HG03521 (cell line): Measurements from ENCODE around the gene B3GALT2.
A peak's percentile ranks its signal among the peaks of the same experiment; 100 is the strongest.
"Not testable (repeated sequence)": the region's sequence is repeated elsewhere in the genome, so short reads cannot be mapped to it uniquely, and the experiment has no call there.

Experiments used
- ATAC-seq: cut with Tn5 transposase; IDR thresholded peaks from one replicate; pipeline ENCODE4 v1.9.1; 2021; ENCODE audit warnings: mild to moderate bottlenecking, moderate library complexity; ENCODE audit not compliant: unreplicated experiment

B3GALT2 gene

GRCh38 chr1:193185901-193186731 lies at the start of gene B3GALT2:
Gene B3GALT2, minus strand, starts transcription at chr1:193186613. Its CDS starts 5,051 bp downstream, at chr1:193181562.
- no peak for ATAC-seq

GRCh38 chr1:193234530-193234929 lies 48.1 kb upstream of the B3GALT2 start:
- ATAC-seq: no peak

- ATAC-seq: not testable (repeated sequence)
Measured at GRCh38 chr1:193231146-193231545, 44.7 kb upstream of the B3GALT2 start.

GRCh38 chr1:193229136-193229535 lies 42.7 kb upstream of the B3GALT2 start:
- ATAC-seq: no peak

- no peak for ATAC-seq
Measured at GRCh38 chr1:193222056-193222615, 35.7 kb upstream of the B3GALT2 start.

- no peak for ATAC-seq
Measured at GRCh38 chr1:193221651-193222050, 35.2 kb upstream of the B3GALT2 start.

GRCh38 chr1:193219391-193219790 lies 33.0 kb upstream of the B3GALT2 start:
- no peak for ATAC-seq

- ATAC-seq: no peak
Measured at GRCh38 chr1:193216920-193217319, 30.5 kb upstream of the B3GALT2 start.

GRCh38 chr1:193213998-193214397 lies 27.6 kb upstream of the B3GALT2 start:
- no peak for ATAC-seq

- ATAC-seq: no peak
Measured at GRCh38 chr1:193212637-193213036, 26.2 kb upstream of the B3GALT2 start.

- peak; percentile 64 for ATAC-seq
Measured at GRCh38 chr1:193211539-193211938, 25.1 kb upstream of the B3GALT2 start.

GRCh38 chr1:193210996-193211395 lies 24.6 kb upstream of the B3GALT2 start:
- no peak for ATAC-seq

- ATAC-seq: no peak
Measured at GRCh38 chr1:193201021-193201420, 14.6 kb upstream of the B3GALT2 start.

GRCh38 chr1:193199940-193200339 lies 13.5 kb upstream of the B3GALT2 start:
- ATAC-seq: no peak

- ATAC-seq: no peak
Measured at GRCh38 chr1:193192586-193192985, 6.2 kb upstream of the B3GALT2 start.

GRCh38 chr1:193190096-193190744 lies 3.8 kb upstream of the B3GALT2 start:
- ATAC-seq: no peak

- no peak for ATAC-seq
Measured at GRCh38 chr1:193189442-193190095, 3.2 kb upstream of the B3GALT2 start.

- ATAC-seq: not testable (repeated sequence)
Measured at GRCh38 chr1:193188915-193189314, 2.5 kb upstream of the B3GALT2 start.

GRCh38 chr1:193187114-193187513 lies 701 bp upstream of the B3GALT2 start:
- no peak for ATAC-seq

- ATAC-seq: no peak
Measured at GRCh38 chr1:193185211-193185610, 1.2 kb downstream of the B3GALT2 start.

GRCh38 chr1:193184776-193185175 lies 1.6 kb downstream of the B3GALT2 start:
- no peak for ATAC-seq
